Esophagus squamous epithelium (tissue), 4 donors: ENCODE data around the gene SRA1.

Experiments
- CTCF ChIP-seq, 6 experiments: fragments of 450-650 bp in 4 of 6; fragments of 200-600 bp in 2 of 6; sonication (generic) in 2 of 6; IDR thresholded peaks; one replicate each; pipeline ENCODE4 v1.5.1; 2016 to 2019; ENCODE audit warnings: antibody characterized with exemption in 6 of 6, mild to moderate bottlenecking in 4 of 6, moderate library complexity in 4 of 6
- POLR2A ChIP-seq, 4 donors: fragments of 450-650 bp; IDR thresholded peaks; one replicate each; pipeline ENCODE4 v1.6.1; 2017; ENCODE audit warnings: antibody characterized with exemption in 4 of 4, mild to moderate bottlenecking in 4 of 4, moderate library complexity in 3 of 4

- TF ChIP-seq CTCF (IDR thresholded peaks at IDR 0.05) (no peak), POLR2A (IDR thresholded peaks at IDR 0.05) (no peak)
Observed at GRCh38 chr5:140553657-140554056, 3.6 kb downstream of the SRA1 start.
